HCT116 (cell line): ENCODE results near the gene GALNT16. TPM values are rescaled to one million over a fixed set of nuclear protein-coding genes. Genes with fewer than 3 reads are reported as not detected.

ENCODE experiments used
- ATAC-seq: fragments of 200-7000 bp; cut with Tn5 transposase; 2 replicates; pipeline ENCODE4 v1.9.1; 2020; ENCODE audit warnings: mild to moderate bottlenecking, moderate library complexity
- BruUV-seq: library from RNA; stranded (reverse); fragments of 400-500 nt; replicated peaks from 2 replicates; lab custom pipeline; 2021; lab: Mats Ljungman, UMichigan
- CTCF ChIA-PET: fragments of 300-600 bp; sonication (Branson Sonifier 250); formaldehyde crosslinking; loops from one replicate; lab custom pipeline; 2021; ENCODE audit warnings: antibody characterized with exemption; lab: Charles Lee
- POLR2A ChIA-PET: fragments of 300-600, 350-600 bp; sonication (Branson Sonifier 250); formaldehyde crosslinking; loops from one replicate; lab custom pipeline; 2021; ENCODE audit warnings: antibody characterized with exemption; lab: Charles Lee
- RAD21 ChIA-PET, 2 experiments: fragments of 300-600 bp; sonication (Branson Sonifier 250); formaldehyde crosslinking; loops; one replicate each; lab custom pipeline; 2023; ENCODE audit warnings: low total read pairs in 2 of 2; ENCODE audit not compliant: uncharacterized antibody in 2 of 2, unreplicated experiment in 2 of 2, low non-redundant PET in 1 of 2; lab: Charles Lee
- DNase-seq: peaks from one replicate; pipeline ENCODE4 v3.0.0-alpha.2; 2010; ENCODE audit warnings: low read depth, low spot score
- H2AFZ ChIP-seq: fragments of 200-600 bp; shearing (Covaris generic), sonication (generic); 2 replicates; pipeline ENCODE4 v1.6.1; 2017; ENCODE audit warnings: low read depth, mixed run types, mixed read lengths, antibody characterized with exemption, low read length; ENCODE audit not compliant: poor library complexity, severe bottlenecking
- H3K27ac ChIP-seq: 2 replicates; pipeline ENCODE4 v1.5.1; 2012; ENCODE audit warnings: low read depth, low read length
- H3K27me3 ChIP-seq: fragments of 200-600 bp; sonication (generic); 2 replicates; pipeline ENCODE4 v1.6.1; 2016; ENCODE audit warnings: mixed run types, low read length, mixed read lengths; ENCODE audit not compliant: insufficient read depth
- H3K36me3 ChIP-seq, 2 experiments: fragments of 200-500 bp in 1 of 2; fragments of 200-600 bp in 1 of 2; sonication (Bioruptor generic) in 1 of 2; sonication (generic) in 1 of 2; 2 replicates each; pipeline versions ENCODE4 v1.5.1 to v1.6.1; 2014 to 2016; ENCODE audit warnings: low read length in 2 of 2, inconsistent platforms in 1 of 2, mixed read lengths in 1 of 2, mixed run types in 1 of 2; ENCODE audit not compliant: insufficient read depth in 2 of 2, control insufficient read depth in 1 of 2
- H3K4me1 ChIP-seq, 2 experiments: fragments of 200-600 bp in 1 of 2; sonication (generic) in 1 of 2; 2 replicates each; pipeline versions ENCODE4 v1.5.1 to v1.6.1; 2012 to 2017; ENCODE audit warnings: low read length in 2 of 2, inconsistent platforms in 1 of 2, mild to moderate bottlenecking in 1 of 2, mixed read lengths in 1 of 2, mixed run types in 1 of 2, moderate library complexity in 1 of 2; ENCODE audit not compliant: insufficient read depth in 2 of 2, control insufficient read depth in 1 of 2
- H3K4me2 ChIP-seq: fragments of 200-600 bp; sonication (generic); 2 replicates; pipeline ENCODE4 v1.6.1; 2017; ENCODE audit warnings: mixed run types, low read length, mixed read lengths
- H3K4me3 ChIP-seq, 2 experiments: fragments of 200-600 bp in 1 of 2; sonication (generic) in 1 of 2; replicated peaks in 1 of 2; 2 replicates each; pipeline ENCODE4 v1.5.1; 2011 to 2016; ENCODE audit warnings: low read length in 2 of 2, control low read depth in 1 of 2, low read depth in 1 of 2, mild to moderate bottlenecking in 1 of 2, mixed read lengths in 1 of 2, mixed run types in 1 of 2
- H3K79me2 ChIP-seq: fragments of 200-600 bp; sonication (generic); 2 replicates; pipeline ENCODE4 v1.6.1; 2017; ENCODE audit warnings: mild to moderate bottlenecking, mixed run types, low read length, moderate library complexity, mixed read lengths; ENCODE audit not compliant: insufficient read depth
- H3K9ac ChIP-seq: fragments of 200-600 bp; sonication (generic); 2 replicates; pipeline ENCODE4 v1.6.1; 2016; ENCODE audit warnings: low read length, mixed read lengths
- H3K9me2 ChIP-seq: fragments of 200-600 bp; sonication (generic), shearing (Covaris generic); 2 replicates; pipeline ENCODE4 v1.6.1; 2017; ENCODE audit warnings: mixed run types, mild to moderate bottlenecking, moderate library complexity; ENCODE audit not compliant: insufficient read depth
- H3K9me3 ChIP-seq, 2 experiments: fragments of 200-500 bp in 1 of 2; fragments of 200-600 bp in 1 of 2; sonication (Bioruptor generic) in 1 of 2; sonication (generic) in 1 of 2; 2 replicates each; pipeline ENCODE4 v1.6.1; 2014 to 2017; ENCODE audit warnings: low read length in 2 of 2, mixed read lengths in 2 of 2, inconsistent platforms in 1 of 2, low read depth in 1 of 2, mild to moderate bottlenecking in 1 of 2, mixed run types in 1 of 2, moderate library complexity in 1 of 2; ENCODE audit not compliant: control insufficient read depth in 1 of 2, insufficient read depth in 1 of 2
- H4K20me1 ChIP-seq: fragments of 200-600 bp; sonication (generic), shearing (Covaris generic); 2 replicates; pipeline ENCODE4 v1.6.1; 2017; ENCODE audit warnings: mixed run types, mild to moderate bottlenecking, moderate library complexity; ENCODE audit not compliant: insufficient read depth
- CBX3 ChIP-seq: IDR thresholded peaks from 2 replicates; pipeline ENCODE4 v1.6.1; 2012; ENCODE audit warnings: low read depth
- CEBPB ChIP-seq: IDR thresholded peaks from 2 replicates; pipeline ENCODE4 v1.6.1; 2012; ENCODE audit warnings: low read depth
- EGR1 ChIP-seq: IDR thresholded peaks from 2 replicates; pipeline ENCODE4 v1.6.1; 2012; ENCODE audit warnings: low read depth
- EZH2 ChIP-seq: fragments of 200-600 bp; sonication (generic); IDR thresholded peaks from 2 replicates; pipeline ENCODE4 v1.6.1; 2017; ENCODE audit warnings: antibody characterized with exemption, mixed run types
- EZH2phosphoT487 ChIP-seq: fragments of 200-600 bp; IDR thresholded peaks from 2 replicates; pipeline ENCODE4 v1.6.1; 2018; ENCODE audit warnings: antibody characterized with exemption, borderline replicate concordance
- FOSL1 ChIP-seq: IDR thresholded peaks from 2 replicates; pipeline ENCODE4 v1.6.1; 2012; ENCODE audit warnings: low read depth
- JUND ChIP-seq: IDR thresholded peaks from 2 replicates; pipeline ENCODE4 v1.6.1; 2012
- POLR2A ChIP-seq: IDR thresholded peaks from 2 replicates; pipeline ENCODE4 v1.7.0; 2011; ENCODE audit warnings: borderline replicate concordance; ENCODE audit not compliant: insufficient read depth, insufficient read length; ENCODE audit errors: extremely low read depth
- POLR2AphosphoS5 ChIP-seq: IDR thresholded peaks from 2 replicates; pipeline ENCODE4 v1.6.1; 2011; ENCODE audit warnings: mild to moderate bottlenecking, low read depth, low read length, moderate library complexity
- RAD21 ChIP-seq: IDR thresholded peaks from 2 replicates; pipeline ENCODE4 v1.6.1; 2012; ENCODE audit warnings: low read depth, mild to moderate bottlenecking
- SP1 ChIP-seq: IDR thresholded peaks from 2 replicates; pipeline ENCODE4 v1.6.1; 2012; ENCODE audit warnings: low read depth
- SRF ChIP-seq: IDR thresholded peaks from 2 replicates; pipeline ENCODE4 v1.6.1; 2012; ENCODE audit warnings: low read depth
- TCF7L2 ChIP-seq: IDR thresholded peaks from 2 replicates; pipeline ENCODE4 v1.7.0; 2011; ENCODE audit warnings: borderline replicate concordance, inconsistent platforms; ENCODE audit not compliant: insufficient read depth, insufficient read length; ENCODE audit errors: extremely low read depth
- YY1 ChIP-seq: IDR thresholded peaks from 2 replicates; pipeline ENCODE4 v1.6.1; 2011; ENCODE audit warnings: low read length, low read depth, moderate library complexity, mild to moderate bottlenecking; ENCODE audit not compliant: insufficient replicate concordance; ENCODE audit errors: extremely low read depth
- ZFX ChIP-seq: fragments of 450-650 bp; IDR thresholded peaks from 2 replicates; pipeline ENCODE4 v1.6.1; 2017
- ZNF274 ChIP-seq: fragments of 200-500 bp; sonication (Bioruptor generic); IDR thresholded peaks from 2 replicates; pipeline ENCODE4 v1.6.1; 2014; ENCODE audit warnings: mild to moderate bottlenecking, low read depth, low read length, inconsistent platforms
- intact Hi-C: fragments of 100-400 bp; cut with micrococcal nuclease; formaldehyde crosslinking; loops from 2 replicates; pipeline ENCODE4 v1.10.0; 2022
- total RNA-seq: library from RNA; stranded (reverse); gene quantifications from one replicate; pipeline ENCODE4 v1.2.1, GENCODE V29; 2021; ENCODE audit not compliant: unreplicated experiment
- TF ChIP-seq, protein P1 (sequence below): IDR thresholded peaks from 2 replicates; pipeline ENCODE4 v1.6.1; 2012; ENCODE audit warnings: low read depth
- TF ChIP-seq, protein P2 (sequence below): IDR thresholded peaks from 2 replicates; pipeline ENCODE4 v1.6.1; 2012
- TF ChIP-seq, protein P3 (sequence below), 3 experiments: fragments of 200-600 bp in 1 of 3; sonication (generic) in 1 of 3; IDR thresholded peaks in 2 of 3; conservative IDR thresholded peaks in 1 of 3; 2 replicates each; pipeline ENCODE4 v1.5.1; 2012 to 2017; ENCODE audit warnings: low read depth in 2 of 3, low read length in 2 of 3, antibody characterized with exemption in 1 of 3, borderline replicate concordance in 1 of 3, control low read depth in 1 of 3, mild to moderate bottlenecking in 1 of 3, mixed read lengths in 1 of 3, mixed run types in 1 of 3, moderate library complexity in 1 of 3; ENCODE audit not compliant: insufficient read depth in 1 of 3
- TF ChIP-seq, protein P4 (sequence below): IDR thresholded peaks from 2 replicates; pipeline ENCODE4 v1.6.1; 2012

GALNT16 gene
- total RNA-seq, 1 experiment from 2014 or later: 0.32 TPM

DNA sequence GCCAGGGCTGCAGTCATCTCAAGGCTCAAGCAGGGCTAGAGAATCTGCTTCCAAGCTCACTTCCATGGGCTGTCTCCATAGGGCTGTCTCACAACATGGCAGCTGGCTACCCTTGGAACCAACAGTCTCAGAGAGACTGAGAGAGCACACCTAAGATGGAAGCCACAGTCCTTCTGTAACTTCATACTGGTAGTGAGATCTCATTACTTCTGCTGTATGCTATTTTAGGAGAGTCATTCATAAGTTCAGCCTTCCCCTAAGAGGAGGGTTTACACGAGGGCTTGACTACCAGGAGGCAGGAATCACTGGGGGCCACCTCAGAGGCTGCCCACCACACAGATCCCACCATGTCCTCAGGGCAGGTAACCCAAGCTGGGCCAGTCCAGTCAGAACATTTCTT lies 108.4 kb downstream of the GALNT16 start:
- intact Hi-C loops: no loop called here
- POLR2A ChIA-PET: interaction anchor here (1.5 kb wide), 1 partner anchor 30 kb away, joined by 4 read pairs; the partner anchor contains the start of genes ERH and SLC39A9

More for the DNA sequence above, 108.4 kb downstream of the GALNT16 start:
- H4K20me1 ChIP-seq: no peaks in the 10 kb centered on the region
- H3K79me2 ChIP-seq: no peaks in the 10 kb centered on the region
- no TSS peak for BruUV-seq
- H3K9me3 ChIP-seq: no peaks in the 10 kb centered on the region
- H3K9me2 ChIP-seq: no peaks in the 10 kb centered on the region
- H3K27me3 ChIP-seq: no peaks in the 10 kb centered on the region
- ChIA-PET CTCF (no interaction called here), RAD21 (no interaction called here)
- H3K4me1 ChIP-seq: no peaks in the 10 kb centered on the region
- no peaks in the 10 kb centered on the region for H3K36me3 ChIP-seq
- H3K4me3 ChIP-seq: no peak overlapping the region
- no peak overlapping the region for H2AFZ ChIP-seq
- H3K27ac ChIP-seq: no peak overlapping the region
- H3K4me2 ChIP-seq: no peak overlapping the region
- no peak overlapping the region for H3K9ac ChIP-seq
- no peak for ATAC-seq
- DNase-seq: no peak
- TF ChIP-seq SP1 (no peak), POLR2AphosphoS5 (no peak), JUND (no peak), ZNF274 (no peak), YY1 (no peak), CEBPB (no peak), EZH2 (no peak), RAD21 (no peak), EGR1 (no peak), SRF (no peak), EZH2phosphoT487 (no peak), ZFX (no peak), CBX3 (no peak), TCF7L2 (no peak), FOSL1 (no peak), POLR2A (no peak)
- TF ChIP-seq, protein P1, sequence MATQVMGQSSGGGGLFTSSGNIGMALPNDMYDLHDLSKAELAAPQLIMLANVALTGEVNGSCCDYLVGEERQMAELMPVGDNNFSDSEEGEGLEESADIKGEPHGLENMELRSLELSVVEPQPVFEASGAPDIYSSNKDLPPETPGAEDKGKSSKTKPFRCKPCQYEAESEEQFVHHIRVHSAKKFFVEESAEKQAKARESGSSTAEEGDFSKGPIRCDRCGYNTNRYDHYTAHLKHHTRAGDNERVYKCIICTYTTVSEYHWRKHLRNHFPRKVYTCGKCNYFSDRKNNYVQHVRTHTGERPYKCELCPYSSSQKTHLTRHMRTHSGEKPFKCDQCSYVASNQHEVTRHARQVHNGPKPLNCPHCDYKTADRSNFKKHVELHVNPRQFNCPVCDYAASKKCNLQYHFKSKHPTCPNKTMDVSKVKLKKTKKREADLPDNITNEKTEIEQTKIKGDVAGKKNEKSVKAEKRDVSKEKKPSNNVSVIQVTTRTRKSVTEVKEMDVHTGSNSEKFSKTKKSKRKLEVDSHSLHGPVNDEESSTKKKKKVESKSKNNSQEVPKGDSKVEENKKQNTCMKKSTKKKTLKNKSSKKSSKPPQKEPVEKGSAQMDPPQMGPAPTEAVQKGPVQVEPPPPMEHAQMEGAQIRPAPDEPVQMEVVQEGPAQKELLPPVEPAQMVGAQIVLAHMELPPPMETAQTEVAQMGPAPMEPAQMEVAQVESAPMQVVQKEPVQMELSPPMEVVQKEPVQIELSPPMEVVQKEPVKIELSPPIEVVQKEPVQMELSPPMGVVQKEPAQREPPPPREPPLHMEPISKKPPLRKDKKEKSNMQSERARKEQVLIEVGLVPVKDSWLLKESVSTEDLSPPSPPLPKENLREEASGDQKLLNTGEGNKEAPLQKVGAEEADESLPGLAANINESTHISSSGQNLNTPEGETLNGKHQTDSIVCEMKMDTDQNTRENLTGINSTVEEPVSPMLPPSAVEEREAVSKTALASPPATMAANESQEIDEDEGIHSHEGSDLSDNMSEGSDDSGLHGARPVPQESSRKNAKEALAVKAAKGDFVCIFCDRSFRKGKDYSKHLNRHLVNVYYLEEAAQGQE: no peak
- TF ChIP-seq, protein P2, sequence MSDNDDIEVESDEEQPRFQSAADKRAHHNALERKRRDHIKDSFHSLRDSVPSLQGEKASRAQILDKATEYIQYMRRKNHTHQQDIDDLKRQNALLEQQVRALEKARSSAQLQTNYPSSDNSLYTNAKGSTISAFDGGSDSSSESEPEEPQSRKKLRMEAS: no peak
- TF ChIP-seq, protein P3, sequence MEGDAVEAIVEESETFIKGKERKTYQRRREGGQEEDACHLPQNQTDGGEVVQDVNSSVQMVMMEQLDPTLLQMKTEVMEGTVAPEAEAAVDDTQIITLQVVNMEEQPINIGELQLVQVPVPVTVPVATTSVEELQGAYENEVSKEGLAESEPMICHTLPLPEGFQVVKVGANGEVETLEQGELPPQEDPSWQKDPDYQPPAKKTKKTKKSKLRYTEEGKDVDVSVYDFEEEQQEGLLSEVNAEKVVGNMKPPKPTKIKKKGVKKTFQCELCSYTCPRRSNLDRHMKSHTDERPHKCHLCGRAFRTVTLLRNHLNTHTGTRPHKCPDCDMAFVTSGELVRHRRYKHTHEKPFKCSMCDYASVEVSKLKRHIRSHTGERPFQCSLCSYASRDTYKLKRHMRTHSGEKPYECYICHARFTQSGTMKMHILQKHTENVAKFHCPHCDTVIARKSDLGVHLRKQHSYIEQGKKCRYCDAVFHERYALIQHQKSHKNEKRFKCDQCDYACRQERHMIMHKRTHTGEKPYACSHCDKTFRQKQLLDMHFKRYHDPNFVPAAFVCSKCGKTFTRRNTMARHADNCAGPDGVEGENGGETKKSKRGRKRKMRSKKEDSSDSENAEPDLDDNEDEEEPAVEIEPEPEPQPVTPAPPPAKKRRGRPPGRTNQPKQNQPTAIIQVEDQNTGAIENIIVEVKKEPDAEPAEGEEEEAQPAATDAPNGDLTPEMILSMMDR (IDR thresholded peaks at IDR 0.05 in 2 of 3, conservative IDR thresholded peaks at IDR 0.05 in 1 of 3; ENCODE audit: borderline replicate concordance in 1 of 3, insufficient read depth in 1 of 3, low read depth in 2 of 3, low read length in 2 of 3): no peak
- TF ChIP-seq, protein P4, sequence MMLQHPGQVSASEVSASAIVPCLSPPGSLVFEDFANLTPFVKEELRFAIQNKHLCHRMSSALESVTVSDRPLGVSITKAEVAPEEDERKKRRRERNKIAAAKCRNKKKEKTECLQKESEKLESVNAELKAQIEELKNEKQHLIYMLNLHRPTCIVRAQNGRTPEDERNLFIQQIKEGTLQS: no peak
